BLaER1 (cell line): ENCODE data around the gene ATG9B.

Experiments
- H3K27ac ChIP-seq: shearing (Covaris generic); formaldehyde crosslinking; 2 replicates; pipeline ENCODE4 v1.8.1; 2022
- H3K27me3 ChIP-seq: shearing (Covaris generic); formaldehyde crosslinking; 2 replicates; pipeline ENCODE4 v1.8.1; 2022
- H3K36me3 ChIP-seq: shearing (Covaris generic); formaldehyde crosslinking; 2 replicates; pipeline ENCODE4 v1.8.1; 2022
- H3K4me1 ChIP-seq: shearing (Covaris generic); formaldehyde crosslinking; 2 replicates; pipeline ENCODE4 v1.8.1; 2022
- H3K4me2 ChIP-seq: shearing (Covaris generic); formaldehyde crosslinking; 2 replicates; pipeline ENCODE4 v1.8.1; 2022
- H3K4me3 ChIP-seq: shearing (Covaris generic); formaldehyde crosslinking; 2 replicates; pipeline ENCODE4 v1.8.1; 2022
- H3K9ac ChIP-seq: shearing (Covaris generic); formaldehyde crosslinking; 2 replicates; pipeline ENCODE4 v1.8.1; 2022
- H3K9me3 ChIP-seq: shearing (Covaris generic); formaldehyde crosslinking; 2 replicates; pipeline ENCODE4 v1.8.1; 2022
- H4K20me1 ChIP-seq: shearing (Covaris generic); formaldehyde crosslinking; 2 replicates; pipeline ENCODE4 v1.8.1; 2022
- Cebpa-rat ChIP-seq: shearing (Covaris generic); IDR thresholded peaks from 2 replicates; pipeline ENCODE4 v1.8.1; 2022

Gene ATG9B

DNA sequence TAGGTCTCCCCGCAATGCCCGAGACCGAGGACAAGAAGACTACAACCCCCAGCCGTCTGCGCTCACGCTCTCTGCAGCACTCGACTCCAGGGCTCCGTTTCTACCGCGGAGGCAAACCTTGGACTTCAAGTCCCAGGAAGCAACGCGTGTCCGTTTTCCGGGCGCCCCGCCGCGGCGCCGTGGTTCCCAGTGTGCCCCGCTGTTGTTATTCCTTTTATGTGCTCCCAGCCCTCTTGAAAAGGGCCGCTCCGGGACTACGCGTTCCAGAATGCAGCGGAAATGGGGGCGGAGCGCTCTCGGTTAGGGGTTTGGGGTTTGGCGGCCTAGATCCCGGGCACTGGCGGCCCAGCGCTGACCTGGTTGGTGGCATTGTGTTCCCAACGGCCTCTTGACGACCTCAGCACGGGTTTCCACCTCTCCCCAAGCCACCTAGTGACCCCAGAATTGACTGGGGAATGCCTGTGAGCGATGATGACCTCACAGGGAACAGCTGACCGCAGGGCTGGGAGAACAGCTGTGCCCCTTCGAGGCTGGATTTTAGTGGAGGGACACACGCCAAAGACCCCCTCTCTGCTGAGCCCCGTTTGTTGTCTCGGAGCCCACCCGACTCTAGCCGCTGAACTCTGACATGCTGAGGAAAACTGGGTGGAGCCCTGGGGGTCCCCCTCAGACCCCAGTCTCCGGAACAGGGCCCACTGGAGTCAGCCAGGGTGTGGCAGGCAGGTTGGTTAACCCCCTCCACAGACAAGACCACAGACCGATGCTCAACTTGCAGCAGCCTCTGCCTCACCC, 33.9 kb upstream of the ATG9B start:
- Histone ChIP-seq H3K36me3 (peaks cover 21% of the 10 kb centered on the region), H3K27me3 (no peaks in the 10 kb centered on the region), H3K9me3 (no peaks in the 10 kb centered on the region), H3K4me2 (peak overlapping the region; percentile 96), H3K27ac (peak overlapping the region; percentile 84), H3K4me3 (peak overlapping the region; percentile 89), H3K9ac (peak overlapping the region; percentile 87), H4K20me1 (peaks cover 29% of the 10 kb centered on the region), H3K4me1 (peaks cover 55% of the 10 kb centered on the region)
- TF ChIP-seq Cebpa-rat = no peak

DNA sequence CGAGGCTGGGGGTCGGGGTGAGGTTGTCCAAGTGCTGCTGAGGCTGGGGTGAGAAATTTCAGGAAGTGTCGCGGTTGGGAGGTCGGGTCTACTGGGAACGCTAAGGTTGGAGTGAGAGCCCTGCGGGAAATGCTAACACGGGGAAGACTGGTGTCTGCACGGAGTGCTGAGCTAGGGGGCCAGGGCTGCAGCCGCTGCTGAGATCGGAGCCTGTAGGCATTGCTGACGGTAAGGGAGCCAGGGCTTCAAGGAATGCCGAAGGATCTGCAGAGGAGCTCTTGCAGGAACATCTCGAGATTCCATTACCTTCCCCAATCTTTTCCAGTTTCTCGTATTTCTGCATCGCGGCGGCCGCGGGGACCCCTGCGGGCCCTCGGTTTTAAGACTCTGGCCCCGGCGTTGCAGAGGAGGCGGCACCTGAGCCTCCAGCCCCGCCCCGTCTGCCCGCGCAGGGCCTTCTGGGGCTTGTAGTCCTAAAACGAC, 33.3 kb upstream of the ATG9B start, which contains the start of gene CDK5:
Gene CDK5 (minus strand): TSS at position 392 of the 483 bp plus-strand sequence. CDS start 49 bp downstream, at position 343.
- Histone ChIP-seq H3K27ac (peak within 1 kb of the TSS; percentile 84), H3K4me1 (peaks cover 61% of the 10 kb centered on the region), H3K4me3 (peak within 1 kb of the TSS; percentile 89), H3K27me3 (no peaks in the 10 kb centered on the region), H4K20me1 (peaks cover 26% of the 10 kb centered on the region), H3K9ac (peak within 1 kb of the TSS; percentile 87), H3K4me2 (peak within 1 kb of the TSS; percentile 96), H3K36me3 (peaks cover 17% of the 10 kb centered on the region), H3K9me3 (no peaks in the 10 kb centered on the region)
- TF ChIP-seq Cebpa-rat = no peak

DNA sequence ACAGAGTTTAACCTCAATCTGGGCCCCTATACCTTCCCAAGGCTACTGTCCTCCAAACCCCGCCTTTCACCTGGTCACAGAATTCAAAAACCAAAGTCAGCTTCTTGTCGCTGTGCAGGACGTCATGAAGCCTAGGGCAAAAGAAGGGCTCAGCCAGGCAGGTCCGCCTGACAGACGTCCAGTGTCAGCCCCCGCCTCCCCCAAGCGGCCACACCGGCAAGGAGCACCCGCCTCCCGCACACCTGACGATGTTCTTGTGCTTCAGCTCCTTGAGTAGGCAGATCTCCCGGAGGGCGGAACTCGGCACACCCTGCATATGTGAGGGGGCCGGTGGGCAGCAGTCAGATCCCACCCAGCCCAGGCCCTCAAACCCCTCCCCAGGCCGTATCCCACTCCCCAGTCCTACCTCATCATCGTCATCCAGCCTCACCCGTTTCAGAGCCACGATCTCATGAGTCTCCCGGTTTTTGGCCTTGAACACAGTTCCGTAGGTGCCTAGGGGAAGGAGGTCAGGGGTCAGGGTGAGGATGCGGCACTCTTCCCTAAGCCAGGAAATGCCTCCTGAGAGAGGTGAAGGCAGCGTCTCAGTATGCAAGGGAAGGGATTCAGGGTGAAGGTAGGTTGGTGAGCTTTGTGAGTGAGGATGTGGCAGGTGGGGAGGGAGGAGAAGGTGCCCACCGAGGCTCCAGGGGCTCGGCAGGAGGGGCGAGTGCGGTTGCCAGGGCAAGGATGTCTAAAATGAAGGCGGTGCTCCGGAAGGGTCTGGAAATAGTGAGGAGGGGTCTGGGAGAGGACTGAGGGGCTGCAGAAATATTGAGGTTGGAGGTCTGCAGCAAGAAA, 32.6 kb upstream of the ATG9B start:
- peak overlapping the region; percentile 87 for H3K9ac ChIP-seq
- peak overlapping the region; percentile 33; the same call in 1 of the 2 replicates for H3K27ac ChIP-seq
- no peak for TF ChIP-seq Cebpa-rat

DNA sequence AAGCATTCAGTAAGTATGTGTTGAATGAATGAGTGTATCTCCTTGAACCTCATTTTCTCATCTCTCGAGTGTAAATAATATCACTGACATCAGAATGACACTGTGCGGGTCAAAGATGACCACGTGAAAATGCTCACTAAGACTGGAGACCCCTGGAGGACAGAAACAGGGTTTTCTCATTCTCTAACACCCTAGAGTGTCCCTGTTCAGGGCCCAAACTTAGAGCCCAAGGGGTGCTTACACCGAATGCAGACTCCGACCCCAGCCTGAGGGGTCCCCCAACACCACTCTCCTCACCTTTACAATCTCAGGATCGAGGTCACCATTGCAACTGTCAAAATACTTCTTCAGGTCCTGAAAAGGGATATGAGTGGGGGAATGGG, 32.0 kb upstream of the ATG9B start:
- H3K4me3 ChIP-seq = no peak overlapping the region
- H3K9me3 ChIP-seq = no peaks in the 10 kb centered on the region
- peak overlapping the region; percentile 96 for H3K4me2 ChIP-seq
- peaks cover 13% of the 10 kb centered on the region for H4K20me1 ChIP-seq
- no peaks in the 10 kb centered on the region for H3K27me3 ChIP-seq
- H3K4me1 ChIP-seq = peaks cover 62% of the 10 kb centered on the region
- no peak overlapping the region for H3K27ac ChIP-seq
- peaks cover 9% of the 10 kb centered on the region; the same call in 1 of the 2 replicates for H3K36me3 ChIP-seq
- no peak overlapping the region for H3K9ac ChIP-seq
- no peak for TF ChIP-seq Cebpa-rat

More for the DNA sequence above, 32.6 kb upstream of the ATG9B start:
- H3K4me1 ChIP-seq = peaks cover 62% of the 10 kb centered on the region
- H3K27me3 ChIP-seq = no peaks in the 10 kb centered on the region
- no peaks in the 10 kb centered on the region for H3K9me3 ChIP-seq
- peaks cover 11% of the 10 kb centered on the region; the same call in 1 of the 2 replicates for H3K36me3 ChIP-seq
- H3K4me3 ChIP-seq = peak overlapping the region; percentile 89
- H4K20me1 ChIP-seq = peaks cover 20% of the 10 kb centered on the region
- H3K4me2 ChIP-seq = peak overlapping the region; percentile 96

DNA sequence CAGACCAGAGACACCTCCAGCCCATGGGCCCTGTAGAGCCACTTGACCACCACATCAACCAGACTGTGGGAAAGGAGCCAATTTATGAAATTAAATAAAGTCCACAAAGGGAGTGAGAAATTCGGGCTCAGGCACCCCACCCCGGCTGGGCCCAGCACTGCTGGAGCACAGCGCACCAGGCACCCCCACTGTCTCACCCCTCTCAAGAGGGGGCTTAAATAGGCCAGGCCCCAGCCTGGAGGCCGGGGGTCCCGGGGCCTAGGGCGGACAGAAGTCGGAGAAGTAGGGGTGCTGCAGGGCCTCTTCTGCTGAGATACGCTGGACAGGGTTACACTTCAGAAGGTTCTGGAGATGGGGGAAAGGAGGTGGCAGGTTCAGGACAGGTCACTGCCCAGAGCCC, 29.5 kb upstream of the ATG9B start:
- Histone ChIP-seq H3K36me3 (peaks cover 9% of the 10 kb centered on the region; the same call in 1 of the 2 replicates), H3K4me2 (peak overlapping the region; percentile 36), H3K27me3 (0 out of 2 replicates have a peak, but pooled peaks cover 6% of the 10 kb centered on the region), H4K20me1 (0 out of 2 replicates have a peak, but pooled peaks cover 18% of the 10 kb centered on the region), H3K4me3 (no peak overlapping the region), H3K9ac (no peak overlapping the region), H3K4me1 (peaks cover 55% of the 10 kb centered on the region), H3K27ac (no peak overlapping the region), H3K9me3 (no peaks in the 10 kb centered on the region)
- no peak for TF ChIP-seq Cebpa-rat

DNA sequence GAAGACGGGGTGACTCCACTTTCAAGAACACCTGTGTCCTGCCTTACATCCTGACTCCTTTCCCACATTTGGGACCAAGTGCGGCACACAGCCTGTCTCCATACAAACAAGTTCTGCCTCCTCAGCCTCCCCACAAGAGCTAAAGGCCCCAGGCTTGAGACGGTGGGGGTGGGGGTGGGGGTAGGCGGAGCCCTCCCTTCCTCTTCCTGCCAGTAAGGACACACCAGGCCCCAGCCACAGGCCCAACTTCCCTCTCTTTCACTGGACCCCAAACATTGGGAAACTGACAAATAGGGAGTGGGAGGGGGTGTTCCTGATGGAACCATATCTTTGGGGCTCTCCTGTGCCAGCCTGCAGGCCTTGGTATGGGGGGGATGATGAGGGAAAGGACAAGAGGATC, 28.8 kb upstream of the ATG9B start:
- peaks cover 48% of the 10 kb centered on the region for H3K4me1 ChIP-seq
- H3K4me2 ChIP-seq = peak overlapping the region; percentile 36
- 0 out of 2 replicates have a peak, but pooled peaks cover 6% of the 10 kb centered on the region for H3K27me3 ChIP-seq
- no peak overlapping the region for H3K27ac ChIP-seq
- H4K20me1 ChIP-seq = 0 out of 2 replicates have a peak, but pooled peaks cover 18% of the 10 kb centered on the region
- no peak for TF ChIP-seq Cebpa-rat
- no peak overlapping the region for H3K4me3 ChIP-seq
- peaks cover 9% of the 10 kb centered on the region; the same call in 1 of the 2 replicates for H3K36me3 ChIP-seq
- H3K9me3 ChIP-seq = no peaks in the 10 kb centered on the region
- H3K9ac ChIP-seq = no peak overlapping the region

DNA sequence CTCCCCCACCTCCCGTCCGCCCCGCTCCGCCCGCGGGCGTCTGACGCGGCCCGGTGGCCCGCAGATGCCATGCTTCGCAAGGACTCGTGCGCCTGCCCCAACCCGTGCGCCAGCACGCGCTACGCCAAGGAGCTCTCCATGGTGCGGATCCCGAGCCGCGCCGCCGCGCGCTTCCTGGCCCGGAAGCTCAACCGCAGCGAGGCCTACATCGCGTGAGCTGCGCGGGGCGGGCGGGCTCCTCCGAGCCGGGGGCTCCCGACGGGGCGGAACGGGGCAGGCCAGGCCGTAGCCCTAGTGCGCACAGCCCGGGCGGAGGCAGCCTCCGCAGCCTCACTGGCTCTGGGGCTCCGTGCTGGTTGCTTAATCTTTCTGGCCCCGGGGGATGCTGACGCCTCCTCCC, 26.8 kb upstream of the ATG9B start:
- H3K4me3 ChIP-seq = 0 out of 2 replicates have a peak overlapping the region, but pooled peaks have one; percentile 42
- H4K20me1 ChIP-seq = 0 out of 2 replicates have a peak, but pooled peaks cover 18% of the 10 kb centered on the region
- no peaks in the 10 kb centered on the region for H3K9me3 ChIP-seq
- no peak overlapping the region for H3K27ac ChIP-seq
- no peak overlapping the region for H3K9ac ChIP-seq
- TF ChIP-seq Cebpa-rat = 0 out of 2 replicates have a peak, but pooled peaks have one; percentile 44
- H3K27me3 ChIP-seq = 0 out of 2 replicates have a peak, but pooled peaks cover 6% of the 10 kb centered on the region
- peak overlapping the region; percentile 80 for H3K4me2 ChIP-seq
- peaks cover 10% of the 10 kb centered on the region for H3K36me3 ChIP-seq
- peaks cover 34% of the 10 kb centered on the region for H3K4me1 ChIP-seq

DNA sequence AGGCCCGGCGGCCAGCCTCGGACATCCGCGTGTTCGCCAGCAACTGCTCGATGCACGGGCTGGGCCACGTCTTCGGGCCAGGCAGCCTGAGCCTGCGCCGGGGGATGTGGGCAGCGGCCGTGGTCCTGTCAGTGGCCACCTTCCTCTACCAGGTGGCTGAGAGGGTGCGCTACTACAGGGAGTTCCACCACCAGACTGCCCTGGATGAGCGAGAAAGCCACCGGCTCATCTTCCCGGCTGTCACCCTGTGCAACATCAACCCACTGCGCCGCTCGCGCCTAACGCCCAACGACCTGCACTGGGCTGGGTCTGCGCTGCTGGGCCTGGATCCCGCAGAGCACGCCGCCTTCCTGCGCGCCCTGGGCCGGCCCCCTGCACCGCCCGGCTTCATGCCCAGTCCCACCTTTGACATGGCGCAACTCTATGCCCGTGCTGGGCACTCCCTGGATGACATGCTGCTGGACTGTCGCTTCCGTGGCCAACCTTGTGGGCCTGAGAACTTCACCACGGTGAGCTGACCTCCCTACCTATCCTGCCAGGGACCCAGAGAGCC, 24.7 kb upstream of the ATG9B start:
- no peak for TF ChIP-seq Cebpa-rat
- H3K9me3 ChIP-seq = no peaks in the 10 kb centered on the region
- no peak overlapping the region for H3K4me2 ChIP-seq
- 0 out of 2 replicates have a peak, but pooled peaks cover 6% of the 10 kb centered on the region for H3K27me3 ChIP-seq
- H3K36me3 ChIP-seq = peaks cover 15% of the 10 kb centered on the region
- no peak overlapping the region for H3K9ac ChIP-seq
- H3K4me3 ChIP-seq = no peak overlapping the region
- H3K4me1 ChIP-seq = peaks cover 33% of the 10 kb centered on the region
- 0 out of 2 replicates have a peak, but pooled peaks cover 18% of the 10 kb centered on the region for H4K20me1 ChIP-seq
- no peak overlapping the region for H3K27ac ChIP-seq
